ENCODE measurements around the gene SRSF12.
A peak's percentile ranks its signal among the peaks of the same experiment; 100 is the strongest.
"Not testable (repeated sequence)": the region's sequence is repeated elsewhere in the genome, so short reads cannot be mapped to it uniquely, and the experiment has no call there.

Gene SRSF12

DNA sequence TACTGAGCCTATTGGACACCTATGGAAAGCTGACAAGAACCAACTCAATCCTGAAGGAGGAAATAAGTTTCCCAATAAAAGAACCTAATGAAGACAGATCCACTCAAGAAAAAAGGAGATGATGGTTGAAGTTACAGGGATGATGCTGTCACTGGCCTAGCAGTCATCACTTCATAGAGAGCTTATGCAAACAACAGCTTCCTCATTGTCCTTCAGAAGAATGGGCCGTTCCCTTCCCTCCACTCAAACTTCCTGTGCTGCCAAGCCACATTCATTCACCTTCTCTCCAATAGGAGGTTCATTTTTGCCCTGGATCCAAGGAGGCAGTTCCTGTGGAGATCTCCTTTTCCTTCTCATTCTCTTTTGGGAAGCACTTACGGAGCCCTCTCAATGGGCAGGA lies 14.2 kb upstream of the SRSF12 start:
- TF ChIP-seq EZH2phosphoT487 (IDR thresholded peaks at IDR 0.05; ENCODE audit: low read length) (no peak), EZH2 (optimal IDR thresholded peaks at IDR 0.05; ENCODE audit: low read depth, low read length) (no peak)
- TF ChIP-seq, protein P1, sequence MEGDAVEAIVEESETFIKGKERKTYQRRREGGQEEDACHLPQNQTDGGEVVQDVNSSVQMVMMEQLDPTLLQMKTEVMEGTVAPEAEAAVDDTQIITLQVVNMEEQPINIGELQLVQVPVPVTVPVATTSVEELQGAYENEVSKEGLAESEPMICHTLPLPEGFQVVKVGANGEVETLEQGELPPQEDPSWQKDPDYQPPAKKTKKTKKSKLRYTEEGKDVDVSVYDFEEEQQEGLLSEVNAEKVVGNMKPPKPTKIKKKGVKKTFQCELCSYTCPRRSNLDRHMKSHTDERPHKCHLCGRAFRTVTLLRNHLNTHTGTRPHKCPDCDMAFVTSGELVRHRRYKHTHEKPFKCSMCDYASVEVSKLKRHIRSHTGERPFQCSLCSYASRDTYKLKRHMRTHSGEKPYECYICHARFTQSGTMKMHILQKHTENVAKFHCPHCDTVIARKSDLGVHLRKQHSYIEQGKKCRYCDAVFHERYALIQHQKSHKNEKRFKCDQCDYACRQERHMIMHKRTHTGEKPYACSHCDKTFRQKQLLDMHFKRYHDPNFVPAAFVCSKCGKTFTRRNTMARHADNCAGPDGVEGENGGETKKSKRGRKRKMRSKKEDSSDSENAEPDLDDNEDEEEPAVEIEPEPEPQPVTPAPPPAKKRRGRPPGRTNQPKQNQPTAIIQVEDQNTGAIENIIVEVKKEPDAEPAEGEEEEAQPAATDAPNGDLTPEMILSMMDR (IDR thresholded peaks at IDR 0.05; ENCODE audit: low read length), result no peak
- H3K9me2 ChIP-seq (replicated peaks; ENCODE audit: insufficient read depth, low read length), result no peaks in the 10 kb centered on the region
- H3K9ac ChIP-seq (ENCODE audit: low read length), result no peak overlapping the region
- H3K4me3 ChIP-seq (ENCODE audit: low read length), result no peak overlapping the region
- no peak for DNase-seq
- H3K36me3 ChIP-seq (replicated peaks; ENCODE audit: insufficient read depth, low read length), result no peaks in the 10 kb centered on the region
- H2AFZ ChIP-seq (ENCODE audit: low read length), result no peak overlapping the region
- H3K27ac ChIP-seq (ENCODE audit: low read length), result no peak overlapping the region
- no peaks in the 10 kb centered on the region for H3K9me3 ChIP-seq (replicated peaks; ENCODE audit: insufficient read depth, low read length)
- no peaks in the 10 kb centered on the region for H3F3A ChIP-seq (ENCODE audit: insufficient read depth, low read length)
- no peaks in the 10 kb centered on the region for H3K27me3 ChIP-seq (replicated peaks; ENCODE audit: insufficient read depth, low read length)
- no peaks in the 10 kb centered on the region for H4K20me1 ChIP-seq (ENCODE audit: insufficient read depth, low read length)
- 0 out of 2 replicates have a peak, but pooled peaks cover 5% of the 10 kb centered on the region for H3K4me1 ChIP-seq (ENCODE audit: low read length)
- no peak overlapping the region for H3K4me2 ChIP-seq (ENCODE audit: low read depth, low read length)
- H3K79me2 ChIP-seq (ENCODE audit: low read length), result no peaks in the 10 kb centered on the region

DNA sequence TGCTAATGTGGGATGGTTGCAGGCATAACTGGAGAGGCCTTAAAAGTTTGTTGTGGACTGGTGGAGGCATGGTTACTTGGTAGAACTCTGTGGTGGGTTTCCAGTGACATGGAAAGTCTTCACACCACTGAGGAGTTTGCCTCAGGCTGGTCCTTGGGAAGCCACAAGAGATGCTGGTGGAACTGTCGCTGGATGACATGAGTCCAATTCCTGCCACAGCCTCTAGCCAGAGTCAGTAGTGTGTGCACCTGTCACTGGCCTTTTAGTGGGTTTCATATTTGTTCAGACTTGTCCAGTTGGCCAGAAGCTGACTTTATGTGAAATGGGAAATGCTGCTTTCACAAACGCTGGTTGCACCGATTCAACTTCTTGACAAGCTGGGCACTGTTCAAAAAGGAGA lies 13.7 kb upstream of the SRSF12 start:
- TF ChIP-seq, protein P1 (IDR thresholded peaks at IDR 0.05; ENCODE audit: low read length), result no peak
- no peak for TF ChIP-seq EZH2phosphoT487 (IDR thresholded peaks at IDR 0.05; ENCODE audit: low read length)
- TF ChIP-seq EZH2 (optimal IDR thresholded peaks at IDR 0.05; ENCODE audit: low read depth, low read length), result no peak
- H4K20me1 ChIP-seq (ENCODE audit: insufficient read depth, low read length), result no peaks in the 10 kb centered on the region
- no peaks in the 10 kb centered on the region for H3K27me3 ChIP-seq (replicated peaks; ENCODE audit: insufficient read depth, low read length)
- H3K36me3 ChIP-seq (replicated peaks; ENCODE audit: insufficient read depth, low read length), result no peaks in the 10 kb centered on the region
- H3K27ac ChIP-seq (ENCODE audit: low read length), result no peak overlapping the region
- no peak for DNase-seq
- H3K9me3 ChIP-seq (replicated peaks; ENCODE audit: insufficient read depth, low read length), result no peaks in the 10 kb centered on the region
- no peak overlapping the region for H3K9ac ChIP-seq (ENCODE audit: low read length)
- no peak overlapping the region for H3K4me3 ChIP-seq (ENCODE audit: low read length)
- H2AFZ ChIP-seq (ENCODE audit: low read length), result no peak overlapping the region
- no peak overlapping the region for H3K4me2 ChIP-seq (ENCODE audit: low read depth, low read length)
- H3F3A ChIP-seq (ENCODE audit: insufficient read depth, low read length), result no peaks in the 10 kb centered on the region
- H3K4me1 ChIP-seq (ENCODE audit: low read length), result 0 out of 2 replicates have a peak, but pooled peaks cover 5% of the 10 kb centered on the region
- no peaks in the 10 kb centered on the region for H3K9me2 ChIP-seq (replicated peaks; ENCODE audit: insufficient read depth, low read length)
- no peaks in the 10 kb centered on the region for H3K79me2 ChIP-seq (ENCODE audit: low read length)

DNA sequence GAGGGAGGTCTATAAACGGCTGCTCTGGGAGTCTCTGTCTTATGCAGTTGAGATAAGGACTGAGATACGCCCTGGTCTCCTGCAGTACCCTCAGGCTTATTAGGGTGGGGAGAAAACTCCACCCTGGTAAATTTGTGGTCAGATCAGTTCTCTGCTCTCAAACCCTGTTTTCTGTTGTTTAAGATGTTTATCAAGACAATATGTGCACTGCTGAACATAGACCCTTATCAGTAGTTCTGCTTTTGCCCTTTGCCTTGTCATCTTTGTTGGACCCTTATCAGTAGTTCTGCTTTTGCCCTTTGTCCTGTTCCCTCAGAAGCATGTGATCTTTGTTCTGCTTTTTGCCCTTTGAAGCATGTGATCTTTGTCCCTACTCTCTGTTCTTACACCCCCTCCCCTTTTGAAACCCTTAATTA lies 10.4 kb upstream of the SRSF12 start:
- not testable (repeated sequence) for H3K4me2 ChIP-seq (ENCODE audit: low read depth, low read length); H2AFZ ChIP-seq (ENCODE audit: low read length); H3K4me1 ChIP-seq (ENCODE audit: low read length); H3K4me3 ChIP-seq (ENCODE audit: low read length); H3K9me2 ChIP-seq (replicated peaks; ENCODE audit: insufficient read depth, low read length); DNase-seq; H3K27me3 ChIP-seq (replicated peaks; ENCODE audit: insufficient read depth, low read length); H3K27ac ChIP-seq (ENCODE audit: low read length); H3K79me2 ChIP-seq (ENCODE audit: low read length); H3K36me3 ChIP-seq (replicated peaks; ENCODE audit: insufficient read depth, low read length); H4K20me1 ChIP-seq (ENCODE audit: insufficient read depth, low read length); H3K9ac ChIP-seq (ENCODE audit: low read length); H3K9me3 ChIP-seq (replicated peaks; ENCODE audit: insufficient read depth, low read length); H3F3A ChIP-seq (ENCODE audit: insufficient read depth, low read length)

DNA sequence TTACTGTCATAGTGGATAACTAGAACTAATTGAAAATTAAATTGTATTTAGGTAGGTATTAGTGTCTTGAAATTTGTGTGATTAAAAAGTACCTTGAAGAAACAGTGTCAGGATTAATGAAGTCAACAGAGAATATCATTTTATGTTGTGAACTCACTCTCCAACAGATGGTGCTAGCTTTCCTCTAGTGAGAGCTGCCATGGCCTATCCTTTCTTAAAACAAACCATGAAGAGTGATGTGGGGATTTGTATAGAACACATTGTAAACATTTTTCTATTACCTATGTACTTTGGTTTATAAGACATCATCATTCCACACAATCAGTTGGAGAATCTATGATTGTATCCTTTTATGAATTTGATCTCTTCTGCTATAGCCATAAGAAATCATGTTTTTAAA lies 4.8 kb upstream of the SRSF12 start:
- no peak for TF ChIP-seq EZH2 (optimal IDR thresholded peaks at IDR 0.05; ENCODE audit: low read depth, low read length)
- TF ChIP-seq, protein P1 (IDR thresholded peaks at IDR 0.05; ENCODE audit: low read length), result peak; percentile 71
- no peaks in the 10 kb centered on the region for H3K36me3 ChIP-seq (replicated peaks; ENCODE audit: insufficient read depth, low read length)
- no peak overlapping the region for H3K27ac ChIP-seq (ENCODE audit: low read length)
- no peaks in the 10 kb centered on the region for H3K27me3 ChIP-seq (replicated peaks; ENCODE audit: insufficient read depth, low read length)
- H3F3A ChIP-seq (ENCODE audit: insufficient read depth, low read length), result peaks cover 14% of the 10 kb centered on the region; the same call in 1 of the 2 replicates
- no peaks in the 10 kb centered on the region for H4K20me1 ChIP-seq (ENCODE audit: insufficient read depth, low read length)
- H3K4me1 ChIP-seq (ENCODE audit: low read length), result peaks cover 18% of the 10 kb centered on the region
- no peak overlapping the region for H2AFZ ChIP-seq (ENCODE audit: low read length)
- H3K4me2 ChIP-seq (ENCODE audit: low read depth, low read length), result 0 out of 2 replicates have a peak overlapping the region, but pooled peaks have one; percentile 22
- no peak overlapping the region for H3K4me3 ChIP-seq (ENCODE audit: low read length)
- H3K9me3 ChIP-seq (replicated peaks; ENCODE audit: insufficient read depth, low read length), result no peaks in the 10 kb centered on the region
- H3K79me2 ChIP-seq (ENCODE audit: low read length), result no peaks in the 10 kb centered on the region
- DNase-seq, result peak; percentile 71
- H3K9ac ChIP-seq (ENCODE audit: low read length), result no peak overlapping the region
- H3K9me2 ChIP-seq (replicated peaks; ENCODE audit: insufficient read depth, low read length), result no peaks in the 10 kb centered on the region

All from MM.1S (cell line).